Mucosa of descending colon (tissue), 3 donors: ENCODE measurements around the gene NFATC4. TPM values are rescaled to one million over a fixed set of nuclear protein-coding genes. Genes with fewer than 3 reads are reported as not detected.
"Not testable (repeated sequence)": the region's sequence is repeated elsewhere in the genome, so short reads cannot be mapped to it uniquely, and the experiment has no call there.

ENCODE experiments used
- ATAC-seq: fragments of 200-7000 bp; cut with Tn5 transposase; one replicate; pipeline ENCODE4 v1.9.1; 2020; ENCODE audit warnings: mild to moderate bottlenecking, moderate library complexity
- DNase-seq, 3 donors: peaks; one replicate each; pipeline ENCODE4 v3.0.0-alpha.2; 2020
- H3K36me3 ChIP-seq: fragments of 200-600 bp; one replicate; pipeline ENCODE4 v1.8.0; 2021; ENCODE audit warnings: low read depth, mild to moderate bottlenecking
- H3K4me1 ChIP-seq: fragments of 200-600 bp; one replicate; pipeline ENCODE4 v1.8.0; 2021; ENCODE audit warnings: low read depth, mild to moderate bottlenecking
- H3K4me3 ChIP-seq: fragments of 200-600 bp; one replicate; pipeline ENCODE4 v1.8.0; 2021; ENCODE audit warnings: mild to moderate bottlenecking
- H3K9me3 ChIP-seq: fragments of 200-600 bp; one replicate; pipeline ENCODE4 v1.8.0; 2021; ENCODE audit warnings: mild to moderate bottlenecking
- CTCF ChIP-seq: fragments of 200-600 bp; IDR thresholded peaks from one replicate; pipeline ENCODE4 v1.8.0; 2022; ENCODE audit warnings: antibody characterized with exemption, mild to moderate bottlenecking
- intact Hi-C, 2 donors: fragments of 100-400 bp; cut with DNase I in 1 of 2; cut with micrococcal nuclease in 1 of 2; formaldehyde crosslinking; loops; one replicate each; pipeline versions ENCODE4 v1.11.0 to v1.11.1; 2022; cut with DNase I, micrococcal nuclease
- total RNA-seq, 3 donors: library from RNA; stranded (reverse); fragmentation: NEBNext Ultra II Directional in 2 of 3; extraction: Animal tissue kit (Norgen Biotek cat#: 25700) in 2 of 3; gene quantifications; one replicate each; pipeline versions ENCODE4 v1.2.1 to v1.2.4, GENCODE V29; 2021 to 2023
- donor health status: DM: no; HTN: no; CAD: no; lungs with moderate emphysema.
- donor health status: DM: no; HTN: no; CAD: no.
- donor health status: DM: no; HTN: yes; CAD: no.

Gene NFATC4
- total RNA-seq, 3 donors from 2014 or later = 11.9 to 112 (median 25.2) TPM

- ATAC-seq (no peak), DNase-seq (no peak)
- no peaks in the 10 kb centered on the region for H3K36me3 ChIP-seq
- intact Hi-C loops = no loop called here
- peaks cover 4% of the 10 kb centered on the region for H3K4me1 ChIP-seq
- no peak for TF ChIP-seq CTCF
- H3K4me3 ChIP-seq = no peak overlapping the region
- no peaks in the 10 kb centered on the region for H3K9me3 ChIP-seq
Measured at GRCh38 chr14:24349742-24350141, 18.2 kb upstream of the NFATC4 start.

GRCh38 chr14:24351517-24351916 lies 16.5 kb upstream of the NFATC4 start:
- no peak for DNase-seq
- TF ChIP-seq CTCF = no peak
- Histone ChIP-seq H3K36me3 (no peaks in the 10 kb centered on the region), H3K9me3 (no peaks in the 10 kb centered on the region), H3K4me3 (no peak overlapping the region), H3K4me1 (peaks cover 4% of the 10 kb centered on the region)
- ATAC-seq = peak; percentile 62
- intact Hi-C loops = no loop called here

GRCh38 chr14:24353559-24354481 lies 14.2 kb upstream of the NFATC4 start:
- no peaks in the 10 kb centered on the region for H3K36me3 ChIP-seq
- ATAC-seq (peak; percentile 98), DNase-seq (peak in 1 of 3 donors; percentile 62)
- no peaks in the 10 kb centered on the region for H3K9me3 ChIP-seq
- intact Hi-C loops = no loop called here
- H3K4me3 ChIP-seq = no peak overlapping the region
- peaks cover 4% of the 10 kb centered on the region for H3K4me1 ChIP-seq
- TF ChIP-seq CTCF = no peak

GRCh38 chr14:24354482-24354825 lies 13.5 kb upstream of the NFATC4 start:
- intact Hi-C loops = not testable (repeated sequence)

GRCh38 chr14:24355009-24355408 lies 13.0 kb upstream of the NFATC4 start:
- H3K4me1 ChIP-seq = peaks cover 4% of the 10 kb centered on the region
- ATAC-seq (no peak), DNase-seq (no peak)
- intact Hi-C loops = no loop called here
- no peaks in the 10 kb centered on the region for H3K36me3 ChIP-seq
- TF ChIP-seq CTCF = no peak
- no peak overlapping the region for H3K4me3 ChIP-seq
- no peaks in the 10 kb centered on the region for H3K9me3 ChIP-seq

More at GRCh38 chr14:24354482-24354825, 13.5 kb upstream of the NFATC4 start:
- not testable (repeated sequence) for DNase-seq, ATAC-seq, H3K4me1 ChIP-seq, H3K36me3 ChIP-seq, H3K4me3 ChIP-seq, H3K9me3 ChIP-seq

GRCh38 chr14:24356208-24356607 lies 11.8 kb upstream of the NFATC4 start:
- intact Hi-C loops = no loop called here
- no peak for TF ChIP-seq CTCF
- DNase-seq = no peak
- Histone ChIP-seq H3K4me3 (no peak overlapping the region), H3K36me3 (no peaks in the 10 kb centered on the region), H3K4me1 (peaks cover 4% of the 10 kb centered on the region), H3K9me3 (no peaks in the 10 kb centered on the region)
- ATAC-seq = no peak
